A549 (cell line): ENCODE results near the gene CS. TPM values are rescaled to one million over a fixed set of nuclear protein-coding genes. Genes with fewer than 3 reads are reported as not detected.

Source experiments
- ATAC-seq, 2 experiments: fragments of 200-7000 bp in 1 of 2; fragments of >200 bp in 1 of 2; cut with Nextera tagmentation in 1 of 2; cut with Tn5 transposase in 1 of 2; 3 replicates each; pipeline versions ENCODE4 v1.8.0 to v1.9.1; 2018 to 2020; ENCODE audit warnings: mild to moderate bottlenecking in 1 of 2, moderate library complexity in 1 of 2
- CTCF ChIA-PET: fragments of 300-600 bp; sonication (Branson Sonifier 250); formaldehyde crosslinking; extraction: SDS; loops from one replicate; lab custom pipeline; 2021; ENCODE audit warnings: antibody characterized with exemption, inconsistent platforms; lab: Yijun Ruan, JAX
- POLR2A ChIA-PET: fragments of 350-600 bp; formaldehyde crosslinking; extraction: SDS; loops from one replicate; lab custom pipeline; 2021; ENCODE audit warnings: antibody characterized with exemption, inconsistent platforms; lab: Yijun Ruan, JAX
- DNase-seq, 2 experiments: peaks; one replicate each; pipeline versions ENCODE4 v3.0.0 to v3.0.0-alpha.2; 2011 to 2016; ENCODE audit warnings: low read depth in 1 of 2, low spot score in 1 of 2
- FAIRE-seq: peaks from 2 replicates; lab custom pipeline; 2011; peaks lifted over from hg19 to GRCh38; lab: Jason Lieb, UNC
- H3K27ac ChIP-seq, 2 experiments: fragments of >200 bp; sonication (Bioruptor Twin); formaldehyde crosslinking; 3 replicates each; pipeline ENCODE4 v1.5.1; 2016 to 2017
- H3K4me1 ChIP-seq: fragments of >200 bp; sonication (Bioruptor Twin); formaldehyde crosslinking; 3 replicates; pipeline ENCODE4 v1.6.1; 2016
- H3K4me2 ChIP-seq: fragments of >200 bp; sonication (Bioruptor Twin); formaldehyde crosslinking; 3 replicates; pipeline ENCODE4 v1.6.1; 2016
- H3K4me3 ChIP-seq: fragments of >200 bp; sonication (Bioruptor Twin); formaldehyde crosslinking; 3 replicates; pipeline ENCODE4 v1.5.1; 2016
- H3K9me3 ChIP-seq: fragments of >200 bp; sonication (Bioruptor Twin); formaldehyde crosslinking; 3 replicates; pipeline ENCODE4 v1.6.1; 2016
- CBX2 ChIP-seq: fragments of 200-600 bp; sonication (generic); IDR thresholded peaks from 2 replicates; pipeline ENCODE4 v1.6.1; 2016; ENCODE audit warnings: low read depth, mild to moderate bottlenecking, borderline replicate concordance
- EHF ChIP-seq: fragments of 250-450 bp; sonication (Bioruptor Pico); IDR thresholded peaks from 2 replicates; pipeline ENCODE4 v1.5.0; 2020; ENCODE audit warnings: mild to moderate bottlenecking
- EHMT2 ChIP-seq: fragments of 200-600 bp; sonication (generic); IDR thresholded peaks from 2 replicates; pipeline ENCODE4 v1.6.1; 2016; ENCODE audit warnings: antibody characterized with exemption, low read depth, mild to moderate bottlenecking, moderate library complexity
- ELK1 ChIP-seq: fragments of 150-350 bp; IDR thresholded peaks from 2 replicates; pipeline ENCODE4 v1.6.1; 2014; ENCODE audit warnings: low read depth, mild to moderate bottlenecking, low read length
- FOSB ChIP-seq: fragments of 250-450 bp; sonication (Bioruptor Pico); IDR thresholded peaks from 2 replicates; pipeline ENCODE4 v1.5.0; 2020; ENCODE audit warnings: mild to moderate bottlenecking, moderate library complexity
- GATA3 ChIP-seq: IDR thresholded peaks from 2 replicates; pipeline ENCODE4 v1.6.1; 2012; ENCODE audit warnings: borderline replicate concordance
- JUN ChIP-seq, 2 experiments: fragments of >200 bp; sonication (Bioruptor Twin); formaldehyde crosslinking; IDR thresholded peaks; 2 replicates in 1 of 2; 3 replicates in 1 of 2; pipeline ENCODE4 v1.6.1; 2016 to 2017
- JUNB ChIP-seq: fragments of >200 bp; sonication (Bioruptor Twin); formaldehyde crosslinking; IDR thresholded peaks from 2 replicates; pipeline ENCODE4 v1.6.1; 2016
- KDM1A ChIP-seq: fragments of 200-600 bp; sonication (generic); IDR thresholded peaks from 2 replicates; pipeline ENCODE4 v1.6.1; 2016; ENCODE audit warnings: low read depth, mild to moderate bottlenecking
- KDM5A ChIP-seq: fragments of 200-600 bp; sonication (generic); IDR thresholded peaks from 2 replicates; pipeline ENCODE4 v1.6.1; 2016; ENCODE audit warnings: antibody characterized with exemption, mild to moderate bottlenecking
- MAX ChIP-seq: IDR thresholded peaks from 2 replicates; pipeline ENCODE4 v1.6.1; 2012
- MAZ ChIP-seq: fragments of 150-350 bp; IDR thresholded peaks from 2 replicates; pipeline ENCODE4 v1.6.1; 2014; ENCODE audit warnings: antibody characterized with exemption, low read depth, low read length, borderline replicate concordance
- MYC ChIP-seq: IDR thresholded peaks from 2 replicates; pipeline ENCODE4 v1.6.1; 2012; ENCODE audit warnings: mild to moderate bottlenecking, inconsistent platforms, low read length, improper control_type of control experiment, borderline replicate concordance
- NFE2L2 ChIP-seq: fragments of 150-350 bp; conservative IDR thresholded peaks from 2 replicates; pipeline ENCODE4 v1.6.1; 2014; ENCODE audit warnings: low read length
- NR3C1 ChIP-seq: fragments of >200 bp; sonication (Bioruptor Twin); formaldehyde crosslinking; IDR thresholded peaks from 3 replicates; pipeline ENCODE4 v1.6.1; 2017
- PHF8 ChIP-seq: fragments of 200-600 bp; sonication (generic); IDR thresholded peaks from 2 replicates; pipeline ENCODE4 v1.6.1; 2016; ENCODE audit warnings: low read depth, mild to moderate bottlenecking, antibody characterized with exemption, moderate library complexity, borderline replicate concordance
- RARB ChIP-seq: fragments of 250-450 bp; sonication (Bioruptor Pico); IDR thresholded peaks from 2 replicates; pipeline ENCODE4 v1.8.0; 2021; ENCODE audit warnings: mild to moderate bottlenecking, moderate library complexity
- RCOR1 ChIP-seq: fragments of 150-350 bp; IDR thresholded peaks from 2 replicates; pipeline ENCODE4 v1.6.1; 2014; ENCODE audit warnings: antibody characterized with exemption, low read length, low read depth
- SMC3 ChIP-seq: fragments of >200 bp; sonication (Bioruptor Twin); formaldehyde crosslinking; IDR thresholded peaks from 3 replicates; pipeline ENCODE4 v1.6.1; 2018; ENCODE audit warnings: inconsistent platforms
- ZC3H11A ChIP-seq: fragments of 450-650 bp; IDR thresholded peaks from 2 replicates; pipeline ENCODE4 v1.6.1; 2014; ENCODE audit warnings: antibody characterized with exemption, mild to moderate bottlenecking
- ZNF302 ChIP-seq: fragments of 250-450 bp; sonication (Bioruptor Pico); IDR thresholded peaks from 2 replicates; pipeline ENCODE4 v1.9.0; 2021; ENCODE audit warnings: inconsistent platforms, mild to moderate bottlenecking, moderate library complexity
- WGBS: methylation state at CpG from one replicate; pipeline ENCODE4 v1.1.6; 2017; ENCODE audit errors: missing lambda C conversion rate; 5-methylcytosine and 5-hydroxymethylcytosine counted together
- polyA plus RNA-seq, 4 experiments: library from polyadenylated mRNA; depleted of rRNA in 3 of 4; stranded (reverse); fragments of >200 nt; fragmentation: RNase III in 1 of 4; extraction: RNeasy Plus Mini Kit Qiagen cat#74134 plus additional on column Dnase treatment in 1 of 4; gene quantifications; 2 replicates in 3 of 4; 3 replicates in 1 of 4; pipeline ENCODE4 v1.2.3, GENCODE V29; 2011 to 2017
- TF ChIP-seq, protein P1 (sequence below): fragments of 450-650 bp; IDR thresholded peaks from 2 replicates; pipeline ENCODE4 v1.6.1; 2014; ENCODE audit warnings: antibody characterized with exemption
- TF ChIP-seq, protein P2 (sequence below): fragments of >200 bp; sonication (Bioruptor Twin); formaldehyde crosslinking; IDR thresholded peaks from 2 replicates; pipeline ENCODE4 v1.6.1; 2016
- TF ChIP-seq, protein P3 (sequence below): fragments of 250-450 bp; sonication (Bioruptor Pico); IDR thresholded peaks from 2 replicates; pipeline ENCODE4 v1.5.0; 2021; ENCODE audit warnings: mild to moderate bottlenecking, moderate library complexity, borderline replicate concordance
- TF ChIP-seq, protein P4 (sequence below): IDR thresholded peaks from 2 replicates; pipeline ENCODE4 v1.6.1; 2012
- TF ChIP-seq, protein P5 (sequence below): IDR thresholded peaks from 2 replicates; pipeline ENCODE4 v1.6.1; 2012; ENCODE audit warnings: low read depth, borderline replicate concordance

CS gene
- polyA plus RNA-seq, 2 of the 4 experiments (the other 2 are of a cell fraction), result 146 to 223 TPM

- TF ChIP-seq, protein P1, sequence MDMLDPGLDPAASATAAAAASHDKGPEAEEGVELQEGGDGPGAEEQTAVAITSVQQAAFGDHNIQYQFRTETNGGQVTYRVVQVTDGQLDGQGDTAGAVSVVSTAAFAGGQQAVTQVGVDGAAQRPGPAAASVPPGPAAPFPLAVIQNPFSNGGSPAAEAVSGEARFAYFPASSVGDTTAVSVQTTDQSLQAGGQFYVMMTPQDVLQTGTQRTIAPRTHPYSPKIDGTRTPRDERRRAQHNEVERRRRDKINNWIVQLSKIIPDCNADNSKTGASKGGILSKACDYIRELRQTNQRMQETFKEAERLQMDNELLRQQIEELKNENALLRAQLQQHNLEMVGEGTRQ, result no peak
- TF ChIP-seq, all 56 proteins: peak for 0
These were observed 55.6 kb downstream of the CS start (continued) for GRCh38 chr12:56244494-56244893.

- ATAC-seq, result peak in 1 of 2 experiments; percentile 12; a peak in 3 of 6 replicates
- H3K9me3 ChIP-seq, result no peaks in the 10 kb centered on the region
- H3K27ac ChIP-seq, result peak overlapping the region; percentile 13 to 59; a peak in 2 of 6 replicates
- WGBS, result 59% methylated on average over 3 of the region's 3 CpGs
- no peak overlapping the region for H3K4me3 ChIP-seq
- H3K4me2 ChIP-seq, result no peak overlapping the region
- ChIA-PET CTCF (interaction anchor here (1.2 to 8.4 kb wide), 5 partner anchors 7 to 16 kb away, joined by 3 to 101 read pairs (median 4); partner anchors contain the start of gene ANKRD52), POLR2A (no interaction called here)
- no peak for DNase-seq
- TF ChIP-seq, protein P2, sequence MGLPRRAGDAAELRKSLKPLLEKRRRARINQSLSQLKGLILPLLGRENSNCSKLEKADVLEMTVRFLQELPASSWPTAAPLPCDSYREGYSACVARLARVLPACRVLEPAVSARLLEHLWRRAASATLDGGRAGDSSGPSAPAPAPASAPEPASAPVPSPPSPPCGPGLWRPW, result no peak
- TF ChIP-seq PHF8, result no peak
- peaks cover 19% of the 10 kb centered on the region for H3K4me1 ChIP-seq
- FAIRE-seq, result no peak
These were observed 56.4 kb downstream of the CS start for GRCh38 chr12:56243731-56244181.

DNA sequence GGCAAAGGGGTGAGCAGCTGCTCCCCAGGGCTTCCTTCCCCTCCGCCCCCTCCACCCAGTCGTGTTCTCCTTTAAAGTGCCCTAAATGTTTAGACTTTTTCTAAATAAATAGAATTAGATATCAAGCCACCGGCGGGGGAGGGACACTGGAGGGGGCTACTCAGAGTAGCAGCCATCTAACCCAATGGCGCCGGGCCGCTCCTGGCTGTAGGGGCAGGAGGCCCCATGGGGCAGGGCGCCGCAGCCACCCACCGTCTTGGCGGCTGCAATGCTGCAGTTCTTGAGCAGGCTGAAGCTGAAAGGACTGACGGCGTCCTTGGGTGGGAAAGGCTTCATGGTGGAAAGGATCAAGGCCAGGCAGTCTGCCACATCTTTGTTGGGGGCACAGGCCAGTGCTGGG is 57.1 kb downstream of the CS start:
- Histone ChIP-seq H3K4me1 (peaks cover 19% of the 10 kb centered on the region), H3K4me2 (no peak overlapping the region), H3K4me3 (no peak overlapping the region), H3K9me3 (no peaks in the 10 kb centered on the region), H3K27ac (peak overlapping the region in 1 of 2 experiments; percentile 59; a peak in 1 of 6 replicates)
- ChIA-PET POLR2A (no interaction called here), CTCF (interaction anchor here (0.5 to 2.5 kb wide), 6 partner anchors 9 to 337 kb away, joined by 3 to 15 read pairs (median 3); partner anchors contain the start of genes ANKRD52 and SMARCC2)
- TF ChIP-seq ELK1 (no peak), ZC3H11A (no peak), KDM5A (no peak), JUN (IDR thresholded peaks at IDR 0.05) (no peak), RARB (CRISPR knock-in tag) (no peak), NFE2L2 (no peak), MAZ (no peak), FOSB (no peak), EHF (no peak)
- TF ChIP-seq, protein P3, sequence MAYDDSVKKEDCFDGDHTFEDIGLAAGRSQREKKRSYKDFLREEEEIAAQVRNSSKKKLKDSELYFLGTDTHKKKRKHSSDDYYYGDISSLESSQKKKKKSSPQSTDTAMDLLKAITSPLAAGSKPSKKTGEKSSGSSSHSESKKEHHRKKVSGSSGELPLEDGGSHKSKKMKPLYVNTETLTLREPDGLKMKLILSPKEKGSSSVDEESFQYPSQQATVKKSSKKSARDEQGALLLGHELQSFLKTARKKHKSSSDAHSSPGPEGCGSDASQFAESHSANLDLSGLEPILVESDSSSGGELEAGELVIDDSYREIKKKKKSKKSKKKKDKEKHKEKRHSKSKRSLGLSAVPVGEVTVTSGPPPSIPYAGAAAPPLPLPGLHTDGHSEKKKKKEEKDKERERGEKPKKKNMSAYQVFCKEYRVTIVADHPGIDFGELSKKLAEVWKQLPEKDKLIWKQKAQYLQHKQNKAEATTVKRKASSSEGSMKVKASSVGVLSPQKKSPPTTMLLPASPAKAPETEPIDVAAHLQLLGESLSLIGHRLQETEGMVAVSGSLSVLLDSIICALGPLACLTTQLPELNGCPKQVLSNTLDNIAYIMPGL (CRISPR knock-in tag), result no peak
- ATAC-seq (no peak), FAIRE-seq (no peak), DNase-seq (no peak)
- WGBS, result 82% methylated on average over 13 of the region's 13 CpGs

DNA sequence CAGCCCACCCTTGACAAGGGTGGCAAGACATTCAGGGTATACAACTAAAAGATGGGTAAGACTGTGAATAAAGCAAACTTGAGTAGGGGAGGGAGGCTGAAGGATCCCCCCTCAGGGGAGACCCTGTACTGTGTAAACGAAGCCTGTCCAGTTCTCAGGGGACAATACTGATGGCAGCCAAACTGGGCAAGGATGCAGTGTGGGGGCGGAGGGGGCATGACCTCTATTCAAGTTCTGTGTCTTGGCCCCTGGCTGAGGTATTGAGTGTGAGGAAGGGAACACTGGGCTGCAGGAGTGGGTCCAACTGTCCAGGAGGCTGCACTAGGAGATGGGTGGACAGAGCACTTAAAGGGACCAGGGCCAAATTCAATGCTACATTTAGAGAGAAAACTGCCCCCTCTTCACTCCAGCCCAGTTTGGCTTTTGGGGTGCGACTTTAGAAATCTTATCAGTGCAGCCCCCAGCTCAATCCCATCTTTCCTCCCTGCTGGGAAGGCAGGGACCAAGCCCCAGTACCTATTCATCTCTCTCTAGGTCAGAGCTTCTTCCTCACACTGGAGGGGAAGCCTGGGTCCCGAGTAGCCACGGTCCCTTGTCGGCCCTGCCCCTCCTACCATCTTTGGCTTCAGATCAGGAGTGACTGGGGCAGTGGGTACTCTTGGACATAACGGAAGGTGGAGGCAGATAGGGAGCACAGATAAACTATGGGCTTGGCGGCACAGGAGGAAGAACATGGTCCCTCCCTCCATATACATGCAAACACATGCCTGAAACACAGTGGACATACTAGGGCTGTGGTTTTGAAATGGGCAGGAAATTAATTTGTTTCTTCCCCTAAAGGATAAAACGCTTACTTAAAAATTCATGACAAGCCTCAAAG is 58.5 kb downstream of the CS start:
- no peak overlapping the region for H3K4me2 ChIP-seq
- 90% methylated on average over 9 of the region's 9 CpGs for WGBS
- no peak overlapping the region for H3K4me3 ChIP-seq
- ATAC-seq, result no peak
- H3K27ac ChIP-seq, result no peak overlapping the region
- no peaks in the 10 kb centered on the region for H3K9me3 ChIP-seq
- CTCF ChIA-PET, result interaction anchor here (1.0 to 2.5 kb wide), 3 partner anchors 9 to 25 kb away, joined by 3 to 15 read pairs (median 3); partner anchors contain the start of genes ANKRD52 and COQ10A
- DNase-seq, result no peak
- no peak for FAIRE-seq
- POLR2A ChIA-PET, result no interaction called here
- peaks cover 19% of the 10 kb centered on the region for H3K4me1 ChIP-seq
- TF ChIP-seq, protein P4, sequence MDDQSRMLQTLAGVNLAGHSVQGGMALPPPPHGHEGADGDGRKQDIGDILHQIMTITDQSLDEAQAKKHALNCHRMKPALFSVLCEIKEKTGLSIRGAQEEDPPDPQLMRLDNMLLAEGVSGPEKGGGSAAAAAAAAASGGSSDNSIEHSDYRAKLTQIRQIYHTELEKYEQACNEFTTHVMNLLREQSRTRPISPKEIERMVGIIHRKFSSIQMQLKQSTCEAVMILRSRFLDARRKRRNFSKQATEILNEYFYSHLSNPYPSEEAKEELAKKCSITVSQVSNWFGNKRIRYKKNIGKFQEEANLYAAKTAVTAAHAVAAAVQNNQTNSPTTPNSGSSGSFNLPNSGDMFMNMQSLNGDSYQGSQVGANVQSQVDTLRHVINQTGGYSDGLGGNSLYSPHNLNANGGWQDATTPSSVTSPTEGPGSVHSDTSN, result no peak
- TF ChIP-seq CBX2 (no peak), ZNF302 (no peak), RCOR1 (no peak), SMC3 (no peak), MYC (no peak), KDM1A (no peak), GATA3 (no peak), EHMT2 (no peak), NR3C1 (no peak), MAX (no peak), JUNB (no peak)
- TF ChIP-seq, protein P5, sequence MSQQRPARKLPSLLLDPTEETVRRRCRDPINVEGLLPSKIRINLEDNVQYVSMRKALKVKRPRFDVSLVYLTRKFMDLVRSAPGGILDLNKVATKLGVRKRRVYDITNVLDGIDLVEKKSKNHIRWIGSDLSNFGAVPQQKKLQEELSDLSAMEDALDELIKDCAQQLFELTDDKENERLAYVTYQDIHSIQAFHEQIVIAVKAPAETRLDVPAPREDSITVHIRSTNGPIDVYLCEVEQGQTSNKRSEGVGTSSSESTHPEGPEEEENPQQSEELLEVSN, result no peak
